HK-2 (cell line): ENCODE results near the gene FAM53B.
A peak's percentile ranks its signal among the peaks of the same experiment; 100 is the strongest.

Experiments
- DNase-seq: peaks from one replicate; pipeline ENCODE4 v3.0.0-alpha.2; 2018; ENCODE audit not compliant: unreplicated experiment

The FAM53B gene

DNA sequence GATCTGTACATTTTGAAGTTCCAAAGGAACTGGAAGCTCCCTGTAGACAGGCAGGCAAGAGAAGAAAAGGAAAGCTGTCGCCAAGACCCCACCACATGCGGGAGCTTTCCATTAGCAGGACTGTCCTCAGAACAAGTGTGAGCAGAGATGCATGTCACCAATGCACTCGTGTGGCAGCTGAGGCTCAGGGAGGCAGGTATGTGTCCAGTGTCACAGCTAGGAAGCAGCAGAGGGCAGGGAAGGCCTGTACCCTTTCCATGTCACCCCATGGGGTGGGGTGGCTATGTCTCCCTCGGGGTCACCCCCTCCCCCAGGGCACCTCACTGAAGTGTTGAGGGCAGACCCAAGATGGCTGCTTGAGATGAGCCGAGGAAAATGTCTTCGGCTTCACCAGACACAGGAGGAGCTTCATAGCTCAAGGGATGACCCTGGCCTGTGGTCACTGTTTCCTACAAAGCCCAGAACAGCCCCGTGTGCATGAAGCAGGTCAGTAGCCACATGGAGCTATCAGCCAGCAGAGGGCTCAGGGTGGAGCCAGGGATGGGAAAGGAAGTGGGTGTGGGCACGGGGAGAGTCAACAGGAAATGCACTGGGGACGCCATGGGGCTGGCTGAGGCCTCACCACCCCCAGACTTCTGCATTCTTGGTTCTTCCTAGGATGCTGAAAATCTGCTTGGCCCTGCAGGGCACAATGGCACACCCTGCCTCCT, 96.6 kb downstream of the FAM53B start:
- DNase-seq, result peak; percentile 32

DNA sequence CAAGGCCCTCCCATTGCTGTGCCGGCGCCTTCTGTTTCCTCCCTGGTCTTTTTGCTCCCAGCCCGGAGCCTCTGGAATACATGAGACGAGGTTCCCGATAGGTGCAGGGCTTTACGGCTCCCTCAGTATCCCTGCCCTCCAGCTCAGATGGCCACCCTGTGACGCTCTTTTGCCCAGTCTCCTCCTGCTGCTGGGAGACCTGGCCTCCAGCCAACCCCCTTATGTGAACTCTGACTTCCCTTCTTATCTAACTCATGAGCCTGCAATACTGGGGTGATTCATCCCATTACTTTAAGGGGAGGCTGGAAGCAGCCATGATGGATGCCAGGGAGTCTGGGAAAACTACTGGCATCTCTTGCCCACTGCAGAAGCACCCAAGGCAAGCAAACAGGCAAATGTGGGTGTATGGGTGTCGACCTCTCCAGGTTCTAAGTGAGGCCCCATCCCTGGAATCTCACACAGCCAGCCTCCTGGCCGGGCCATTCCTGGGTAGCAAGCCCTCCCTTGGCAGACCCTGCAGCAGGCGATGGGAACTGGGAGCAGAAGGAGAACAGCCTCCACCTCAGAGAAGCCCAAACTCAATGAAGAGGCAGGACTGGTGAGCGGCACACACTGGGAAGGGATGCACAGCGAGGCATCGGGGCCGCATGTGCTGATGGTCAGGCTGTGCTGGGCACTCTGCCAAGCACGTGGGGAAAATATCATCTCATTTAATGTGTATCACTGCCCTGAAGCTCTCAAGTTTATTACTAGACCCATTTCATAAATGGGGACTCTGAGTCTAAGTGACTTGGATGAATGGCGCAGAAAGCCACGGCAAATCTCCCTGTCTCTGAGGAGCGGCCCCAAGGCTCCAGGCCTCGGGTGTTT, 97.5 kb downstream of the FAM53B start:
- DNase-seq, result peak; percentile 48

DNA sequence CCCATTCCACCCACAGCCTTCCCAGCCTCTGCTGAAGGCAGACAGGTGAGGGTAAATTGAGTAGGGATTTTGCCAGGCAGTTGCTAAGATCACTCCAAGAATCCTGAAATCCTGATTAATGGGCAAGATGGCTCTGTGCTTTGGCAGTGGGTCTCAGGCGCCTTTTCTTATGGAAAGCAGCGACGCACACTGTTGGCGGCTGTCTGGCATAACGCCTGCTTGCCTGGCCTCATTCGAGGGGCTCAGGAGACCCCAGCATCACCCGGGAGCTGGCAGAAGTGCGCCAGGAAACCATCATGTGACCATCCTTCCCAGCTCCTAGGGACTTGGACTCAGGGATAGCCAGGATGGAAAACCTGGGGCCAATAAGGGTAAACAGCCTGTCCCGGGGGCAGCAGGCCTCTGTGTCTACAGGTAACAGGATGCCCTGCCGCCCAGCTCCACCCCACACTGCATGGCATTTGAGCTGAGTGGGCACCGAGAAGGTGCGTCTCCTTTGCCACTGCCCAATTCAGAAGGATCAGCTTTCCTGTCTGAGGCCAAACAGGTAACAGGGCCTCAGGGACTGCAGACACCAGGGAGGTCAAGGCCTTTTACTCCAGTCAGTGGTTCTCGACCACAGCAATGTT, 98.6 kb downstream of the FAM53B start:
- DNase-seq, result no peak

DNA sequence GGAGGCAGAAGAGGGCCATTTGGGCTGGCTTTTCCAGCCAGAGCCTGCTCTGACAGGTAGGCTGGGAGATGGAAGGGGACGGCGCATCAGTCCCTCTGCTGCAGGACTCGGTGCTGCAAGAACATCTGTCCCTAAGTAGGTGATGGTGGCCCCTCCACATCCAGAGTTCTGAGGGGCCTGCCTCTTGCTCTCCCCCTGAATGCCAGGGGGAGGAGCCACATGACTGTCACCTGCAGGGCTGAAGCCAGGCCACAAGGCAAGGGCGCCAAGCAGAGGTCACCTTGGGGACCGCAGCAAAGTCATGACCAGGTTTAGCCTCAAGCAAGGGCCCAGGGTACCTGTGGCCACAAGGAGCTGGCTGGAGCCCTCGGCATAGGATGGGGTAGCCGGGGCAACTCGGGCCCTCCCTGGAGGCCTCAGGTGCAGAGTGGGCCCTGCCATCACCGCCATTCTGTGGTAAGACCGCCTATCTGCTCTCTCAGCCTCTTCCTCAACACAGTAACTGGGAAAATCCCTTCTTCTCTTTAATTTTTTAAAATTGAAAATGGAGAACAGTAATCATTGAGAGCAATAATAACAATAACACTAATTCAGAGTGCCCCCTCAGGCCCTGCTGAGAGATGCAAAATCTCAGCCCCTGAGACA, 99.3 kb downstream of the FAM53B start:
- no peak for DNase-seq

DNA sequence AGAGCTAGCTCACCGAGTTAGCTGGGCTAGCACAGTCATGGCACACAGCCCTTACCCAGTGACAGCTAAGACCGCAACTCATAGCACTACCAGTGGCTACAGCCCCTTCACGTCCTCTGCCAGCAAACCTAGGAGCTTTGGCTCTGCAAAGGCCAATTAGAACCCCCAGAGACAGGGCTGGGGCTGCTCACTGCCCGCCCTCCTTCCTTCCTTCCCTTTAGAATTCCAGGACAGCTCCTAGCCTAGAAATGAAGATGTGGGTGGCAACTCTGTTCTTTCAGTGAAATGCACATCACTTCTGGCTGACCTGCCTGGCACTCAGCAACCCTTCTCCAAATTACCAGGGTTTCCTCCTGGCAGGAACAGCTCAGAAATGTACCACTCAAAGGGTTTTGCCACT, 99.9 kb downstream of the FAM53B start:
- no peak for DNase-seq

DNA sequence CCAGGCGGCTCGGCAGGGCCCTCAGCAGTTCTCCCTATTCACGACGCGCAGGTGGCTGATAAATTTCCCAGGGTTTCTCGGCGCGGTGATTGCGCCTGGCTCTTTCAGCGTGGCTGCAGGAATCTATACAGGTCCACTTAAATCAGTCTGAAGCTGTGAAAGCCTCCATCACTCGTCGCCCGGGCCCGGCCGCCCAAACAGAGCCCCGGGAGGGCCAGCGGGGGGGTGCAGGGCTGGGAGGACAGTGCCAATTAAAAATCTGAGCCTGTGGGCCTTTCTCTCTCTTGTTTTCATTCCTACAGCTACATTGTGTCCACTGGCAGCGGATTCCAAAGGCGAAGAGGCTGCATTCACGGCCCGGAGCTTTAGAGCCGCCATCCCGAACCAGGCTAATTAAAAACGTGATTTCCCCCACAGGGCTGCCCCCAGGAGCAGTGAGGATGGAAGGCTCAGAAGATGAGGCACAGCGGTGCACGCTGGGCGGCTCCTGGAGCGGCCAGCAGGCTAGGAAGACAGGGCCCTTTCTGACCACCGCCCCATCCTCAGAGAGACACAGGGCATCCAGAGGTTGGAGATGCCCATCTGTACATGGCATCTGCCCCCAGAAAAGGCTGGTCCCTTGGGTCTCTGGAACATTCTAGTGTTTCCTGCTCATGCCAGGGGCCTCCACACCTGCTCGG, 100.7 kb downstream of the FAM53B start:
- DNase-seq, result no peak

DNA sequence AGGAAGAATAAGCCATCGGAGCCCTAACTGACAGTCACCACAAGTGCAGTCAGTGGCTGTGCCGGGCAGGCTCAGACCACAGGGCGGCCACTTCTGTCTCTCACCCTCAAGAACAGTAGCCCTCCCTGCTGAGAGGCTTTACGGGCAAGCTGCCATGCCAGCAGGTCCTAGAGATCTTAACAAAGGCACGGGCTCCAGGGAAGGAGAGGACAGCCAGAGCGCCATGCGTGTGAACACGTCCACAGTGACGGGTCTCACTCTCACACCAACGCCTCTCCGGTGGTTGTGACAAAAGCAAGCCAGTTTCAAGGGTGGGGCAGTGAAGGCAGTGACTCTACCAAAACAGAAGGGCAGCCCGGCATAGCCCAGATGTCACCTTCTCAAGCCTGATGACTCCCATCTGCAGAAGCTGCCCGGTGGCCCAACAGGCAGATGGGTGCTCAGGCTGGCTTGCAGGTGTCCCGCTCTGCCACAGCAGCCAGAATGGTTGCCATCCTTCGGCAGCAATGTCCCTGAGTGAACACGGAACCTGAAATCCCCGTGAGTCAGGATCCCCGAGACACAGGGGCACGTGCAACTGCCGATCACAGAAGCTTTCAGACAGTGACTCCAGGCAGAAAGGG, 102.0 kb downstream of the FAM53B start:
- DNase-seq, result no peak

DNA sequence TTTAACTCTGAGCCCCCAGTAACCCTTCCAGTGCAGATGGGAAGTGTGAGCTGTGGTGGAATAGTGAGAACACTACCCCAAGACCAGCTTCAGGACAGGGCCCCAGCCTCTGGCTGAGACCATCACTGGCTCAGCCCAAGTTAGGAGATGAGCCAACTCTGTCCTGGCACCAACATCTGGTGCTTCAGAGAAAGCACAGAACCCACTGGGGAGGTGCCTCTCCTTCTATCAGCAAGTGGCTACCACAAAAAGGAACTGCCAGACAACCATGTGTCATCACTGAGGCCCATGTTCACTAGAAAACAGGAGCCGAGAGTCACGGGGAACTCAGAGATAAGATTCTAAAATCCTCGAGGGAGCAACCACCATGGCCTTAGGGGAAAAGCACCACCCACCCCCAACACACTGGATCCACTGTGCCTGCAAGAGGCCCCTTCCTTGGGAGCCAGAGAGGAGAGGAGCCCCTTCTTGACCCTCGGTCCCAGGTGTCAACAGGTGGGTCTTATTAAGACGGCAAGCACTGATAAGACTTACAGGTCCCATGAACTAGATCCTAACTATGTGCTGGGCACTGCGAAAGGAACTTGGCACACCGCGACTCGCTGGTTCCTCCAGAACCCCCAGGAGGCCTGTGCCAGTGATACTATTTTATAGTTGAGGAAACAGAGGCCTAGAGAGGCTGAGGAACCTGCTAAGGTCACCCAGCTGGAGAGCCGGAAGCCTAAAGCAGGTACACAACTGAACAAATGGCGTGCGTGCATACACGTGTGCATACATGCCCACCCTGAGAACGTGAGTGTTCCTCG, 102.7 kb downstream of the FAM53B start:
- DNase-seq, result no peak

DNA sequence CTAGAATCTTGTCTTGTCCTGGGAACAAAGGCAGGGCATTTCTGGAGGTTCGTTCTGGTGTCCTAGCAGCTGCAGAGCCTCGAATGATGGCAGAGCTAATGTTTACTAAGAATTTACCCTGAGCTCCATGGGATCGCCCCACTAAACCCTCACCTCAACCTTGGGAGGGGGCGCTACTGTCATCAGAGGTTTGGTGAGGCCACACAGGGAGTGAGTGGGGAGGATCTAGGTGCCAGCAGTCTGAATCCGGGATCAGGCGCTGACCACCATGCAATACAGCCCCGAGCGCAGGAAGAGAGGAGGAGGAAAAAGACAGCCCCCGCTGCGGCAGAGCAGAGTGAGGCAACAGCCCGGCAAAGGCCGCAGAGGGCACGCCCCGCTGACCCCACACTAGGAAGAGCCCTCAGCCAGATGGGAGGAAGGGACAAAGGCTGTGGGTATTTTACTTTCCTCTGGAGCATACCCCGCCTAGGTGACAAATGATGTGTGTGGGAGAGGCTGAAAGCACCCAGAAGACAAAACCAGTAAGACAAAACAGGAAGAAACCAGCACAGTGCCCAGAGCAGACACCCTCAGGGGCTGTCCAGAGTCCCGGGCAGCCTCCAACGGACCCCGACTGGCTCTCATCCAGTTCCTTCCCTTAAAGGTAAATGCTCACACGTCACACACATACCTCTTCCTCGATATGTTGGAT, 103.5 kb downstream of the FAM53B start:
- DNase-seq, result no peak

DNA sequence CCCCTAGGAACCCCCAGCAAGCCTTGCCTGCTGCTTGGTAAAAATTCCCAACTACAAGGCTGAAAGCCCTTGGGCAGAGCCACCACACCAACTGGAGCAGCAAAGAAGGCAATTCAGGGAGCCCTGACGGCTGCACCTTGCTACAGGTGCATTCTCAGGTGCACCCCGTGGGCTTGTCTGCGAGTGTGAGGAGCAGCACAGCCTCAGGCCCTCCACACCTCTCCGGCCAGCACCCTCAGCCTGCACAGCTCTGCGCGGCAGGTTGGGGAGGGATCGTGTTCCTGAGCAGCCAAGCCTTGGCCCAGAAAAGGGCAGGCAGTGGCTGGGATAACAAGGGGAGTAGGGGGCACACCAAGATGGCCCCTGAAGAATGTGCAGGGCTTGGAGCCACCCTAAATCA, 104.1 kb downstream of the FAM53B start:
- DNase-seq, result no peak

DNA sequence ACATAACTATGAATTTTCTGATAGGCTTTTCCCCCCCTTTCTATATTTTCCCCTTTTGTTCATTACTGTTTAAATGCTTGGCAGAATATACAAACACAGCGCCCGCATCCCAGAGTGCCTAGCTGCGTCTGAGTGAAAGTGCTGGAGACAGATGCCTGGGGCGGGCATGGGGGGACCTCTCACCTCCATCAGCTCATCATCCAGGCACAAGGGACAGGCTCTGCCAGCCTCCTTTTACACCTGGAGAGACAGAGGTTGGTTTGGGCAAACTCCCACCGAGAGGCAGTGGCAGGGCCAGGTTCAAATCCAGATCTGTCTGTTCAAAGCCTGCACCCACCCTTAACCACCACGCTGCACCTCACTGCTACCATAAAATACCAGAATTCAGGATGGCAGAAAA, 104.5 kb downstream of the FAM53B start:
- no peak for DNase-seq

DNA sequence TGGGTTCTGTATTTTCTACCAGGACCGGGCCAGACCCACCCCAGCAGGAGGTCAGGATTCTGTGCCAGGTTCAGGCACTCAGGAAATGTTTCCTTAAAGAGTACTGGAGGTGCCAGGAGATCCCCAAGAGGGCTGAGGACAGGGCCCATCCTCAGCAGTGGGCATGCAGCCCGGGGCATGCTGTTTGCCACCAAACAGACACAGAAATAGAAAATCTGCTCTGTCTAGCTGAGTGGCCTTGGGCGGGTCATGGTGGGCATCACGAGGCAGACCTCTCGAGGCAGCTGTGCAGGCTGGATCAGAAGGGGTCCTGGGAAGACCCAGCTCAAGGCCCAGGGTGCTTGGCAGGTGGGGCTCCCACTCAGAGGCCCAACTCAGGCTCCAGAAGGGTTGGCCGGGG, 105.0 kb downstream of the FAM53B start:
- DNase-seq, result no peak

DNA sequence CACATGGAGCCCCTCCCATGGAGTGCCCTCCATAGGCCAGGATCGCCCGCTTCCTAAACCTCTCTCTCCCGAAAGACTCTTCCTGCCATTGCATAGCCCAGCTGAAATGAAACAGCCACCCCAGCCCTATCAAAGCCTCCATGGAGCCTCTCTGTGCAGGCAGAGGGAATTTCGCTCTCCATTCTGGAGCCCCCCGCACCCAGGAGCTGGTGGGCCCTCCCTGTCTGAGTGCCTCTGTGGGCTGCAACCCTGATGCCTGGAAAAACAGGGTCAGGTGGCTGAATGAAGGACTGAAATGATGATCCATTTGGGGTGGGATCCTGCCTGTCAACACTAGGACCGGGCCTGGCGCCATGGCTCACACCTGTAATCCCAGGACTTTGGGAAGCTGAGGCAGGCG, 106.4 kb downstream of the FAM53B start:
- DNase-seq, result no peak

DNA sequence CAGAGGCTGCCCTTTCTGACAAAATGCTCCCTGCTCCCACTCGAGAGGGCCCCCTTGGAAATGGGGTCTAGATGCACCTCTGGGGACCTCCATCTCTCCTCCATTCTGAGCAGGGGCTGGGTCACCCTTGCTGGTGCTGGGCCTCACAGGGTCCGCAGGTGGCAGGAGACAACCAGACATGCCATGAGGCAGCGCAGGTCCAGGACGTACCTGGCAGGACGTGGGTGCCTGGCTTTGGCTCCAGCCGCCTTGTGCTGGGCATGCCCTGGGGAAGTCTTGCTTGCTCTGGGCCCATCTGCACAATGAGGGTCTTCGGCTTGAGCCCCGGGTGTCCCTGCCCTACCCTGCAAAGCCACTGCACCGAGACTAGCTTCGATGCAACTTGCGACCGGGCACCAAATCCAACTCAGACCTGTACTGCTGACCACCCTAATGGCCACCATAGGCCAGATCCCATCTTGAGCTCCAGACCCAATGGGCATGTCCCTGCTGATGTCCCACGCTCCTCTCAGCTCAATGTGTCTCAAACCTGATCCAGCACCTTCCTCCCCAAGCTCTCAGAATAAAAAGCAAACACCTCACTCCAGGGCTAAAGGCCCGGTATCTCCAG, 107.0 kb downstream of the FAM53B start:
- no peak for DNase-seq

DNA sequence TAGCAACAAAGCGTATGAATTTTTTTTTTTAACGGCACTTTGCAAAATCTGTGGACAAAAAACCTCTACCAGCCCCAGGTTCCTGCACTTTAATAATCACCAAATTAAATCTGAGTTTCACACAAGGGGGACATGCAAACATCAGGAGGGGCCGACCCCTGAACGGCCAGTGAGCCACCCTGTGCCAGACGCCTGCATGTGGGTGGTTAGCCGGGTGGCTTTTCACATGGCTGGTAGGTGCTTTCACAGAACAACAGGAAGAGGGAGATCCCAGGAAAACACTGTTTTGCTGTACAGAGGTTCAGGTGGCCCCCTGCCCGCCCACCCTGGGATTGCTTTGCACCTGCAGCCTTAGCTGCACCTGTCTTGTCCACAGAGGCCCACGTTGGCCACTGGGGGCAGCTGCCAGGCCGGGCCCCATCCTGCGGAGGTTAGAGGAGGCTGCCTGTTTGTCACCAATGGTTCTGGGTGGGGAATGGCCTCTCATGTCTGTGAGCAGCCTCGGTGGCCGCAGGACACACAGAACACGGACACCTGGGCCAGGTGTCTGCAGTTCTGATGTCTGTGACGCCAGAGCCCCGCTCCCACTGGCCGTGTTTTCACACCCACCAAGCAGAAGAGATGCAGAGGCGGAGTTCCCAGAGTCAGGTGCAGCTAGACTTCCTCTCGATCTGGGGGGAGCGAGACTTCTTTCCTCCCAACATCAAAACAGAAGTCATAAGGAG, 107.7 kb downstream of the FAM53B start:
- DNase-seq, result no peak

DNA sequence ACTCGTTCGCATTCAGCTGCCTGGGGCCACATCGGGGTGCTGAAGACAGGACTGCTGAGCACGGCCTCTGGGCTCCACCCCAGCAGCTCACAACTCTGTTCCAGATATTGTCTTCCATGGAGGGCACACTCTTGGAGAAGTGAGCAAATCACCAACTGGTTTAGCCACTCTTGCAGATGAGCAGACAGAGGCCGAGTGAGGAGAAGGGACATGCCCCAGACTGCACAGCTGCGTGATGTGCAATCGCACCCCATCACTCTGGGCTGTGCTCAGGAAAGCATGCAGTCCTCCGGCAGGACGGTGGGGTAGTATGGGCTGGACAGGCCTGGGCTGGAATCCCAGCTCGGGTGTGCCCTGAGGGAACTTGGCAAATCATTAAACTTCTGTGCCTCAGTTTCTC, 111.6 kb downstream of the FAM53B start:
- DNase-seq, result no peak

DNA sequence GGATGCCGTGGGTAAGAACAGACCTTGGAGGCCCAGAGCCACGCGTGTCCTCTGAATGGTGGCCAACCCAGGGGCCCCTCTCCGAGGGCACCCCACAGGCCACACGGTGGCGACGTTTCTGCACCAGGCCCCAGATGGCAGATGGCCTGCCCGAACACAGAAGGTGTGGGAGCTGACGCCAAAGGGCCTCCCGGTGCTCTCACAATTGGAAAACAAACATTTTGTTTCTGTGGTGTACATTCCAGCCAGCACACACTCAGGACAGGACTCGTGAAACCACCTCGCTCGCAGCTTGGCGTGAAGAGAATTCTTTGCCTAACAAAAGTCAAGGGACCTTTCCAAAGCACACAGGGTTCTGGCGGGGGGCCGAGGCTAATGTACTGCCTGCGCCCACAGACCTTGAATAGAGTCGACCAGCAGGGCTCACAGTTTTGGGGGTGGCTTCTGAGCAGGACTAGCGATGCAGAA, 112.1 kb downstream of the FAM53B start:
- no peak for DNase-seq

DNA sequence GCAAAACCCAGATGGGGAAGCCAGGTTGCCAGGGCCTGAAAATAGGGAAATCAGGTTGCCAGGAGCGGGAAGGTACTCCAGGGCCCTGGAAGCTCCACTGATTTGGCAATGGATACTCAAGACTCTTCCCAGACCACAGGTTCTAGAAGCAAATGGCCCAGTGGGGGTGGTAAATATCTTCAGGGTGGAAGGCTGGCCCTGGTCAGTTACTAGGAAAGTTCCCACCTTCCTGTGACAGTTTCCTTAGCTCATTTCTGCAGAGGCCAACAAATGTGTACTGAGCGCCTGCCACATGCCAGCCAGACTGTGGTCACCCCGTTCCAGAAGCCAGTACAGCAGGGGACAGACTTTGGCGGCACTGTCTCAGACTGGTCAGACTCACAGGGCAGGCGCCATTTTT, 113.6 kb downstream of the FAM53B start:
- no peak for DNase-seq

DNA sequence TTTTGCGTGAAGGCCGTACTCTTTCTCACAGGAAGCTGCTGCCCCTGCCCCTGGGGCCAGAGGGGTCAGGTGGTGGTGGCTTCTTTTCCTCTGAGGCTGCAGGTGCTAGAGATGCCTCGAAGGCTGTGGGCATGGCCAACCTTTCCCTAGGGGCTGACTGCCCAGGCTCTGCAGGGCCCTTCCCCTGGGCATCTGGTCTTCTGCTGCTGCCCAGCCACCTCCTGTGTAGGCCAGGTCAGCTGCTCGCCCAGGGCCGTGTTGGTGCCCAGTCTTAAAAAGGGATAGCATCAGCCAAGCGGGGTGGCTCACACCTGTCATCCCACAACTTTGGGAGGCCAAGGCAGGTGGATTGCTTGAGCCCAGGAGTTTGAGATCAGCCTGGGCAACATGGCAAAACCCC, 114.3 kb downstream of the FAM53B start:
- DNase-seq, result no peak
